H1 (cell line): ENCODE measurements around the gene CAMK1. TPM values are rescaled to one million over a fixed set of nuclear protein-coding genes. Genes with fewer than 3 reads are reported as not detected.

Source experiments
- CTCF ChIA-PET: fragments of 300-600 bp; sonication (Branson Sonifier 250); formaldehyde crosslinking; loops from one replicate; lab custom pipeline; 2021; ENCODE audit not compliant: partially characterized antibody; lab: Charles Lee
- POLR2A ChIA-PET: fragments of 300-600 bp; sonication (Branson Sonifier 250); formaldehyde crosslinking; loops from one replicate; lab custom pipeline; 2021; ENCODE audit warnings: inconsistent platforms; ENCODE audit not compliant: partially characterized antibody; lab: Charles Lee
- DNase-seq, 2 experiments: peaks; one replicate each; pipeline versions ENCODE4 v3.0.0 to v3.0.0-alpha.2; 2010 to 2022; ENCODE audit warnings: low spot score in 2 of 2, low read depth in 1 of 2, mixed read lengths in 1 of 2
- FAIRE-seq: peaks from 2 replicates; lab custom pipeline; 2011; peaks lifted over from hg19 to GRCh38; lab: Jason Lieb, UNC
- H2AFZ ChIP-seq: 2 replicates; pipeline ENCODE4 v1.8.1; 2012; ENCODE audit warnings: low read length, inconsistent platforms
- H2AK5ac ChIP-seq: 2 replicates; pipeline ENCODE4 v1.6.1; 2013; ENCODE audit warnings: low read depth, low read length
- H2BK120ac ChIP-seq: replicated peaks from 2 replicates; pipeline ENCODE3; 2013; ENCODE audit warnings: low read depth, low read length, inconsistent platforms
- H2BK12ac ChIP-seq: 2 replicates; pipeline ENCODE4 v1.6.1; 2013; ENCODE audit warnings: low read depth, low read length
- H2BK15ac ChIP-seq: 2 replicates; pipeline ENCODE4 v1.6.1; 2013; ENCODE audit warnings: low read length
- H2BK20ac ChIP-seq: 2 replicates; pipeline ENCODE4 v1.6.1; 2013; ENCODE audit warnings: low read length
- H2BK5ac ChIP-seq: 2 replicates; pipeline ENCODE4 v1.6.1; 2013; ENCODE audit warnings: low read depth, low read length
- H3K14ac ChIP-seq: 2 replicates; pipeline ENCODE4 v1.6.1; 2013; ENCODE audit warnings: inconsistent platforms; ENCODE audit not compliant: insufficient read length
- H3K18ac ChIP-seq: 2 replicates; pipeline ENCODE4 v1.6.1; 2013; ENCODE audit warnings: low read length; ENCODE audit errors: extremely low read depth
- H3K23ac ChIP-seq: 2 replicates; pipeline ENCODE4 v1.6.1; 2013; ENCODE audit warnings: inconsistent platforms; ENCODE audit not compliant: insufficient read length
- H3K23me2 ChIP-seq: 2 replicates; pipeline ENCODE4 v1.6.1; 2013; ENCODE audit warnings: low read depth, low read length
- H3K27ac ChIP-seq: 2 replicates; pipeline ENCODE4 v1.6.1; 2011; ENCODE audit warnings: low read depth, low read length, inconsistent platforms
- H3K27me3 ChIP-seq, 4 experiments: replicated peaks in 1 of 4; 1 replicate in 1 of 4; 2 replicates in 3 of 4; pipeline versions ENCODE4 v1.6.1 to v1.8.1; 2011 to 2013; ENCODE audit warnings: low read length in 3 of 4, mild to moderate bottlenecking in 3 of 4, inconsistent platforms in 2 of 4, mixed read lengths in 2 of 4, moderate library complexity in 1 of 4; ENCODE audit not compliant: control insufficient read depth in 3 of 4, insufficient read depth in 3 of 4; ENCODE audit errors: extremely low read depth in 1 of 4
- H3K36me3 ChIP-seq, 4 experiments: 2 replicates each; pipeline versions ENCODE4 v1.6.1 to v1.8.1; 2011 to 2013; ENCODE audit warnings: mild to moderate bottlenecking in 4 of 4, low read length in 3 of 4, moderate library complexity in 2 of 4, control low read depth in 1 of 4, inconsistent platforms in 1 of 4; ENCODE audit not compliant: insufficient read depth in 4 of 4, control insufficient read depth in 2 of 4
- H3K4ac ChIP-seq: replicated peaks from 2 replicates; pipeline ENCODE3; 2013; ENCODE audit warnings: low read length, low read depth, mixed read lengths, inconsistent platforms; ENCODE audit not compliant: insufficient read length
- H3K4me1 ChIP-seq, 4 experiments: replicated peaks in 1 of 4; 1 replicate in 1 of 4; 2 replicates in 3 of 4; pipeline versions ENCODE4 v1.6.1 to v1.8.1; 2011 to 2013; ENCODE audit warnings: low read length in 3 of 4, inconsistent platforms in 2 of 4, mixed read lengths in 1 of 4; ENCODE audit not compliant: insufficient read depth in 4 of 4, control insufficient read depth in 3 of 4
- H3K4me2 ChIP-seq, 2 experiments: 2 replicates each; pipeline versions ENCODE4 v1.6.1 to v1.8.1; 2011 to 2013; ENCODE audit warnings: low read depth in 2 of 2, low read length in 2 of 2, control low read depth in 1 of 2, inconsistent platforms in 1 of 2, mild to moderate bottlenecking in 1 of 2; ENCODE audit not compliant: insufficient read depth in 1 of 2
- H3K4me3 ChIP-seq, 4 experiments: fragments of 200-600, 300-600 bp in 1 of 4; sonication (generic), shearing (Covaris generic), sonication (Bioruptor Twin) in 1 of 4; 2 replicates each; pipeline versions ENCODE4 v1.5.1 to v1.8.1; 2011 to 2016; ENCODE audit warnings: low read length in 4 of 4, low read depth in 3 of 4, control low read depth in 2 of 4, inconsistent platforms in 2 of 4, mild to moderate bottlenecking in 2 of 4, mixed read lengths in 1 of 4, moderate library complexity in 1 of 4; ENCODE audit not compliant: insufficient read depth in 2 of 4; ENCODE audit errors: extremely low read depth in 1 of 4
- H3K56ac ChIP-seq: replicated peaks from 2 replicates; pipeline ENCODE3; 2013; ENCODE audit warnings: low read depth, mild to moderate bottlenecking, mixed read lengths, low read length, inconsistent platforms; ENCODE audit not compliant: insufficient read length
- H3K79me1 ChIP-seq: 2 replicates; pipeline ENCODE4 v1.6.1; 2013; ENCODE audit warnings: low read depth, low read length, control low read depth
- H3K79me2 ChIP-seq, 2 experiments: 2 replicates each; pipeline versions ENCODE4 v1.6.1 to v1.8.1; 2012 to 2013; ENCODE audit warnings: low read length in 2 of 2, mild to moderate bottlenecking in 2 of 2, inconsistent platforms in 1 of 2; ENCODE audit not compliant: insufficient read depth in 2 of 2, control insufficient read depth in 1 of 2
- H3K9ac ChIP-seq, 4 experiments: replicated peaks in 1 of 4; 1 replicate in 1 of 4; 2 replicates in 3 of 4; pipeline versions ENCODE4 v1.6.1 to v1.8.1; 2011 to 2013; ENCODE audit warnings: low read depth in 3 of 4, low read length in 3 of 4, control low read depth in 2 of 4, mild to moderate bottlenecking in 2 of 4, moderate library complexity in 2 of 4, inconsistent platforms in 1 of 4; ENCODE audit errors: extremely low read depth in 1 of 4
- H3K9me3 ChIP-seq, 2 experiments: 2 replicates each; pipeline versions ENCODE4 v1.6.1 to v1.8.1; 2012 to 2013; ENCODE audit warnings: mild to moderate bottlenecking in 2 of 2, moderate library complexity in 2 of 2, control low read depth in 1 of 2, inconsistent platforms in 1 of 2, low read depth in 1 of 2, low read length in 1 of 2, mixed read lengths in 1 of 2; ENCODE audit not compliant: insufficient read depth in 2 of 2
- H4K20me1 ChIP-seq, 2 experiments: replicated peaks in 1 of 2; 2 replicates each; pipeline versions ENCODE3 to v1.8.1; 2011 to 2013; ENCODE audit warnings: inconsistent platforms in 2 of 2, low read length in 2 of 2, mild to moderate bottlenecking in 1 of 2; ENCODE audit not compliant: insufficient read depth in 2 of 2, control insufficient read depth in 1 of 2
- H4K5ac ChIP-seq: 2 replicates; pipeline ENCODE4 v1.6.1; 2013; ENCODE audit warnings: low read length, low read depth, mixed read lengths, inconsistent platforms; ENCODE audit not compliant: insufficient read length
- H4K8ac ChIP-seq: 2 replicates; pipeline ENCODE4 v1.8.0; 2013; ENCODE audit warnings: mild to moderate bottlenecking, moderate library complexity, low read length, inconsistent platforms; ENCODE audit not compliant: insufficient read depth; ENCODE audit errors: extremely low read depth
- H4K91ac ChIP-seq: replicated peaks from 2 replicates; pipeline ENCODE3; 2013; ENCODE audit warnings: low read length, mixed read lengths, inconsistent platforms; ENCODE audit not compliant: insufficient read length
- BACH1 ChIP-seq: IDR thresholded peaks from 2 replicates; pipeline ENCODE4 v1.6.1; 2012; ENCODE audit warnings: low read length, improper control_type of control experiment
- NRF1 ChIP-seq: IDR thresholded peaks from 2 replicates; pipeline ENCODE4 v1.6.1; 2011; ENCODE audit warnings: mild to moderate bottlenecking, low read depth, low read length, improper control_type of control experiment
- RAD21 ChIP-seq, 2 experiments: IDR thresholded peaks in 1 of 2; conservative IDR thresholded peaks in 1 of 2; 2 replicates each; pipeline ENCODE4 v1.6.1; 2011; ENCODE audit warnings: low read depth in 2 of 2, low read length in 2 of 2, improper control_type of control experiment in 1 of 2, inconsistent platforms in 1 of 2, mild to moderate bottlenecking in 1 of 2, moderate library complexity in 1 of 2
- RFX5 ChIP-seq: IDR thresholded peaks from 2 replicates; pipeline ENCODE4 v1.6.1; 2011; ENCODE audit warnings: low read depth, low read length, improper control_type of control experiment, borderline replicate concordance
- WGBS, 2 experiments: shearing (Covaris generic) in 1 of 2; methylation state at CpG; one replicate each; pipeline versions ENCODE4 v1.1.6 to v1.1.7; 2013 to 2015; ENCODE audit warnings: low lambda C conversion rate in 2 of 2, mixed read lengths in 2 of 2, inconsistent platforms in 1 of 2, low coverage in 1 of 2, missing lambda C conversion rate in 1 of 2; ENCODE audit not compliant: insufficient replicate concordance in 2 of 2, insufficient coverage in 1 of 2, insufficient read length in 1 of 2; ENCODE audit errors: extremely low coverage in 1 of 2, missing lambda C conversion rate in 1 of 2; 5-methylcytosine and 5-hydroxymethylcytosine counted together
- polyA plus RNA-seq, 7 experiments: library from polyadenylated mRNA; depleted of rRNA in 3 of 7; stranded (reverse) in 5 of 7; unstranded in 2 of 7; fragments of >200 nt in 5 of 7; fragments of 200-250 nt in 2 of 7; gene quantifications; 1 replicate in 5 of 7; 2 replicates in 1 of 7; 4 replicates in 1 of 7; pipeline versions ENCODE4 v1.2.1 to v1.2.3, GENCODE V29; 2011 to 2013; ENCODE audit warnings: missing spikeins in 2 of 7, mixed read lengths in 2 of 7
- total RNA-seq: library from RNA; stranded (reverse); fragmentation: NEBNext Ultra II Directional; extraction: Animal tissue kit (Norgen Biotek cat#: 25700); gene quantifications from 2 replicates; pipeline ENCODE4 v1.2.1, GENCODE V29; 2021
- TF ChIP-seq, protein P1 (sequence below), 3 experiments: IDR thresholded peaks; 1 replicate in 2 of 3; 2 replicates in 1 of 3; pipeline versions ENCODE4 v1.5.1 to v1.6.1; 2011; ENCODE audit warnings: low read length in 3 of 3, mild to moderate bottlenecking in 3 of 3, inconsistent platforms in 2 of 3, low read depth in 1 of 3, moderate library complexity in 1 of 3; ENCODE audit not compliant: insufficient read depth in 1 of 3; ENCODE audit errors: control extremely low read depth in 1 of 3

Gene CAMK1
- total and polyA plus RNA-seq, 2 of the 8 experiments (the other 6 are each of a cell fraction or from before 2014, with no cell fraction given) = 4.9 to 5.1 TPM

DNA sequence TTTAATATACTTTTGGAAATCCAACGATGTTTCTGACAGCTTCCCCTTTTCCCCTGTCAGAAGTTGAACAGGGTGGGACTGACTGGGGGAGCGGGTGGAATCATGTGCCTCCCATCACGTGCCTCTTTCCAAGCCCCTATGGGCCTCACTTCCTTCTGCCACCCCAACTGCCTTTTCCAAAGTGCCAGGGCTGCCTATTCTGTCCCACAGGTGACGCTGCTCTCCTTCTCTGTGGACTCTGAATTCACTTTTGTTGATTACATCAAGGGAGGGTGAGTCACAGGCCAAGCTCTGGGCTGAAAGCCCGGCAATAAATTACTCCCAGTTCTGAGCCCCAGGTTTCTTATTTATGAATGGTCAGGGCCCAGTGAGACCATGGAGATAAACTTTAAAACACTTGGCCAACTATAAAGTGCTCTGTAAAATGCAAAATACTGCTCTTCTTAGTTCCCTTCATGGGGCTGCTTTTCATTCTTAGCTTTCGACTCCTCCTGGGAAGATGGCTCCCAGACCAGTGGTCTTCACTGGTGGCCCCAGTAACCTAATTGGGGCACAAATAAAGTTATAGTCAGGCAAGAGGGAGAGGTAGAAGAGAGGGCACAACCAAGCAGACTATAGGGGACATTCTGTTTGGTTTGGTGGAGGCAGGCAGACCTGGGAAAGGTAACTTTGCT is 53.8 kb downstream of the CAMK1 start:
- no peak overlapping the region for H2BK15ac ChIP-seq
- H2AK5ac ChIP-seq = no peak overlapping the region
- H2BK12ac ChIP-seq = no peak overlapping the region
- ChIA-PET POLR2A (interaction anchor here (1.0 kb wide), 1 partner anchor 11 kb away, joined by 5 read pairs; no protein-coding TSS in a partner anchor), CTCF (interaction anchor here (1.0 to 8.8 kb wide), 4 partner anchors 9 to 214 kb away, joined by 3 to 84 read pairs (median 4); no protein-coding TSS in a partner anchor)
- H4K5ac ChIP-seq = no peak overlapping the region
- H3K4me3 ChIP-seq = no peak overlapping the region
- H4K91ac ChIP-seq = no peak overlapping the region
- no peak overlapping the region for H3K9ac ChIP-seq
- no peak for TF ChIP-seq BACH1
- no peak for TF ChIP-seq NRF1
- peak; percentile 29 to 42; a peak in 3 of 4 replicates for TF ChIP-seq RAD21 (IDR thresholded peaks at IDR 0.05 in 1 of 2, conservative IDR thresholded peaks at IDR 0.05 in 1 of 2; ENCODE audit: low read depth in 2 of 2, low read length in 2 of 2)
- no peak for TF ChIP-seq RFX5
- TF ChIP-seq, protein P1, sequence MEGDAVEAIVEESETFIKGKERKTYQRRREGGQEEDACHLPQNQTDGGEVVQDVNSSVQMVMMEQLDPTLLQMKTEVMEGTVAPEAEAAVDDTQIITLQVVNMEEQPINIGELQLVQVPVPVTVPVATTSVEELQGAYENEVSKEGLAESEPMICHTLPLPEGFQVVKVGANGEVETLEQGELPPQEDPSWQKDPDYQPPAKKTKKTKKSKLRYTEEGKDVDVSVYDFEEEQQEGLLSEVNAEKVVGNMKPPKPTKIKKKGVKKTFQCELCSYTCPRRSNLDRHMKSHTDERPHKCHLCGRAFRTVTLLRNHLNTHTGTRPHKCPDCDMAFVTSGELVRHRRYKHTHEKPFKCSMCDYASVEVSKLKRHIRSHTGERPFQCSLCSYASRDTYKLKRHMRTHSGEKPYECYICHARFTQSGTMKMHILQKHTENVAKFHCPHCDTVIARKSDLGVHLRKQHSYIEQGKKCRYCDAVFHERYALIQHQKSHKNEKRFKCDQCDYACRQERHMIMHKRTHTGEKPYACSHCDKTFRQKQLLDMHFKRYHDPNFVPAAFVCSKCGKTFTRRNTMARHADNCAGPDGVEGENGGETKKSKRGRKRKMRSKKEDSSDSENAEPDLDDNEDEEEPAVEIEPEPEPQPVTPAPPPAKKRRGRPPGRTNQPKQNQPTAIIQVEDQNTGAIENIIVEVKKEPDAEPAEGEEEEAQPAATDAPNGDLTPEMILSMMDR (IDR thresholded peaks at IDR 0.05; ENCODE audit: control extremely low read depth in 1 of 3, insufficient read depth in 1 of 3, low read depth in 1 of 3, low read length in 3 of 3) = peak; percentile 3 to 36 (median 19); a peak in 3 of 4 replicates
- H3K23ac ChIP-seq = no peak overlapping the region
- H3K79me2 ChIP-seq = no peaks in the 10 kb centered on the region
- H4K20me1 ChIP-seq = peaks cover 0 to 3% of the 10 kb centered on the region in 2 experiments
- H2BK20ac ChIP-seq = no peak overlapping the region
- no peaks in the 10 kb centered on the region for H3K9me3 ChIP-seq
- H3K4me2 ChIP-seq = no peak overlapping the region
- H3K56ac ChIP-seq = no peak overlapping the region
- FAIRE-seq = no peak
- H3K79me1 ChIP-seq = no peaks in the 10 kb centered on the region
- no peak overlapping the region for H3K4ac ChIP-seq
- peaks cover 0 to 3% (median 0%) of the 10 kb centered on the region in 4 experiments; a peak in 1 of 7 replicates for H3K4me1 ChIP-seq
- H2AFZ ChIP-seq = no peak overlapping the region
- no peak overlapping the region for H4K8ac ChIP-seq
- peaks cover 9% of the 10 kb centered on the region; the same call in 1 of the 2 replicates for H3K23me2 ChIP-seq
- H2BK120ac ChIP-seq = no peak overlapping the region
- 80% methylated on average over 6 of the region's 6 CpGs; no CpG with 5 or more reads in 1 of the 2 experiments for WGBS, 2 experiments
- DNase-seq = no peak
- no peak overlapping the region for H3K27ac ChIP-seq
- H3K14ac ChIP-seq = no peak overlapping the region
- H3K27me3 ChIP-seq = peaks cover 0 to 3% (median 0%) of the 10 kb centered on the region in 4 experiments; a peak in 2 of 7 replicates
- no peaks in the 10 kb centered on the region for H3K36me3 ChIP-seq
- H3K18ac ChIP-seq = no peak overlapping the region
- no peak overlapping the region for H2BK5ac ChIP-seq
